Aorta (tissue), 5 donors: ENCODE results near the gene STX11. TPM values are rescaled to one million over a fixed set of nuclear protein-coding genes. Genes with fewer than 3 reads are reported as not detected.

Experiments used
- ATAC-seq: fragments of 200-7000 bp; cut with Tn5 transposase; one replicate; pipeline ENCODE4 v1.9.1; 2022; ENCODE audit warnings: moderate library complexity; ENCODE audit not compliant: low FRiP score
- DNase-seq, 2 donors: peaks; one replicate each; pipeline ENCODE4 v3.0.0-alpha.2; 2020
- H3K27ac ChIP-seq, 2 donors: one replicate each; pipeline ENCODE4 v1.5.1; 2013; ENCODE audit warnings: low read length in 2 of 2, mild to moderate bottlenecking in 2 of 2, moderate library complexity in 2 of 2, control low read depth in 1 of 2, inconsistent platforms in 1 of 2, low read depth in 1 of 2
- H3K27me3 ChIP-seq, 2 donors: one replicate each; pipeline ENCODE4 v1.6.1; 2013; ENCODE audit warnings: control low read depth in 1 of 2, low read length in 1 of 2, mild to moderate bottlenecking in 1 of 2, moderate library complexity in 1 of 2; ENCODE audit not compliant: insufficient read depth in 2 of 2, control insufficient read depth in 1 of 2
- H3K36me3 ChIP-seq, 2 donors: one replicate each; pipeline ENCODE4 v1.6.1; 2013; ENCODE audit warnings: control low read depth in 1 of 2, low read length in 1 of 2, mild to moderate bottlenecking in 1 of 2; ENCODE audit not compliant: insufficient read depth in 2 of 2, control insufficient read depth in 1 of 2
- H3K4me1 ChIP-seq, 2 donors: one replicate each; pipeline ENCODE4 v1.6.1; 2013; ENCODE audit warnings: low read length in 2 of 2, control low read depth in 1 of 2, mild to moderate bottlenecking in 1 of 2, moderate library complexity in 1 of 2; ENCODE audit not compliant: insufficient read depth in 2 of 2, control insufficient read depth in 1 of 2
- H3K4me3 ChIP-seq, 2 donors: one replicate each; pipeline ENCODE4 v1.5.1; 2013; ENCODE audit warnings: low read length in 2 of 2, control low read depth in 1 of 2, mild to moderate bottlenecking in 1 of 2
- H3K9me3 ChIP-seq: one replicate; pipeline ENCODE4 v1.6.1; 2013; ENCODE audit warnings: mild to moderate bottlenecking, low read length; ENCODE audit not compliant: control insufficient read depth
- WGBS, 2 donors: extraction: QIAGEN DNeasy Blood & Tissue Kit; methylation state at CpG; one replicate each; pipeline ENCODE4 v1.1.7; 2013; 5-methylcytosine and 5-hydroxymethylcytosine counted together
- intact Hi-C, 2 donors: fragments of 100-400 bp; cut with DNase I; formaldehyde crosslinking; loops; one replicate each; pipeline versions ENCODE4 v1.14.2 to v1.15.0; 2022
- polyA plus RNA-seq, 2 donors: library from polyadenylated mRNA; stranded (reverse); fragments of 200-250 nt; gene quantifications; one replicate each; pipeline ENCODE4 v1.2.3, GENCODE V29; 2013
- total RNA-seq, 2 donors: library from RNA; stranded (reverse); fragmentation: NEBNext Ultra II Directional; extraction: Animal tissue kit (Norgen Biotek cat#: 25700); gene quantifications; one replicate each; pipeline ENCODE4 v1.2.1, GENCODE V29; 2021
- donor health status: healthy with polysubstance abuse.
- donor health status: Bipolar disorder and iron deficiency.
- donor health status: DM: no; HTN: no; CAD: no.
- donor health status: DM: no; HTN: no; CAD: no.
- donor health status: DM: yes; HTN: yes; CAD: no.

The STX11 gene
- total and polyA plus RNA-seq, 4 donors, result 2.0 to 7.0 (median 5.6) TPM

- intact Hi-C loops, result no loop called here
- H3K4me1 ChIP-seq, result peaks cover 0 to 7% of the 10 kb centered on the region in 2 donors
- no peak overlapping the region for H3K27ac ChIP-seq
- 94 to 95% methylated on average over 3 of the region's 3 CpGs for WGBS, 2 donors
- H3K4me3 ChIP-seq, result no peak overlapping the region
- ATAC-seq (no peak), DNase-seq (no peak)
- no peaks in the 10 kb centered on the region for H3K36me3 ChIP-seq
- H3K9me3 ChIP-seq, result no peaks in the 10 kb centered on the region
- H3K27me3 ChIP-seq, result no peaks in the 10 kb centered on the region
Measured at GRCh38 chr6:144156991-144157390, 6.7 kb downstream of the STX11 start.

- H3K4me1 ChIP-seq, result peaks cover 0 to 7% of the 10 kb centered on the region in 2 donors
- 12 to 19% methylated on average over 3 of the region's 3 CpGs for WGBS, 2 donors
- no peaks in the 10 kb centered on the region for H3K9me3 ChIP-seq
- peak; percentile 38 for ATAC-seq
- no peak overlapping the region for H3K4me3 ChIP-seq
- H3K27ac ChIP-seq, result no peak overlapping the region
- no peak for DNase-seq
- no peaks in the 10 kb centered on the region for H3K36me3 ChIP-seq
- no peaks in the 10 kb centered on the region for H3K27me3 ChIP-seq
- intact Hi-C loops, result no loop called here
Measured at GRCh38 chr6:144158133-144158532, 7.8 kb downstream of the STX11 start.

- Histone ChIP-seq H3K9me3 (no peaks in the 10 kb centered on the region), H3K27ac (no peak overlapping the region), H3K4me3 (no peak overlapping the region), H3K4me1 (peaks cover 0 to 7% of the 10 kb centered on the region in 2 donors), H3K36me3 (no peaks in the 10 kb centered on the region), H3K27me3 (no peaks in the 10 kb centered on the region)
- ATAC-seq, result no peak
- intact Hi-C loops, result no loop called here
- 92 to 94% methylated on average over 5 of the region's 5 CpGs for WGBS, 2 donors
- no peak for DNase-seq
Measured at GRCh38 chr6:144159223-144159622, 8.9 kb downstream of the STX11 start.

- Histone ChIP-seq H3K4me1 (peaks cover 0 to 7% of the 10 kb centered on the region in 2 donors), H3K36me3 (no peaks in the 10 kb centered on the region), H3K9me3 (no peaks in the 10 kb centered on the region), H3K27ac (no peak overlapping the region), H3K4me3 (no peak overlapping the region), H3K27me3 (no peaks in the 10 kb centered on the region)
- 77 to 80% methylated on average over 4 of the region's 4 CpGs for WGBS, 2 donors
- no peak for DNase-seq
- intact Hi-C loops, result no loop called here
- ATAC-seq, result no peak
Measured at GRCh38 chr6:144159742-144160141, 9.4 kb downstream of the STX11 start.

GRCh38 chr6:144160431-144161005, 10.2 kb downstream of the STX11 start:
- Histone ChIP-seq H3K36me3 (no peaks in the 10 kb centered on the region), H3K9me3 (no peaks in the 10 kb centered on the region), H3K4me1 (peaks cover 0 to 7% of the 10 kb centered on the region in 2 donors), H3K27me3 (no peaks in the 10 kb centered on the region), H3K4me3 (no peak overlapping the region), H3K27ac (no peak overlapping the region)
- no peak for ATAC-seq
- 77 to 82% methylated on average over 2 of the region's 2 CpGs for WGBS, 2 donors
- intact Hi-C loops, result no loop called here
- DNase-seq, result no peak

- no peak overlapping the region for H3K27ac ChIP-seq
- 92 to 93% methylated on average over 5 of the region's 5 CpGs for WGBS, 2 donors
- H3K36me3 ChIP-seq, result no peaks in the 10 kb centered on the region
- ATAC-seq, result no peak
- intact Hi-C loops, result no loop called here
- no peaks in the 10 kb centered on the region for H3K27me3 ChIP-seq
- DNase-seq, result no peak
- H3K9me3 ChIP-seq, result no peaks in the 10 kb centered on the region
- peaks cover 0 to 7% of the 10 kb centered on the region in 2 donors for H3K4me1 ChIP-seq
- no peak overlapping the region for H3K4me3 ChIP-seq
Measured at GRCh38 chr6:144161975-144162374, 11.7 kb downstream of the STX11 start.

- ATAC-seq, result no peak
- WGBS, 2 donors, result 95 to 96% methylated on average over 7 of the region's 7 CpGs
- no peaks in the 10 kb centered on the region for H3K27me3 ChIP-seq
Measured at GRCh38 chr6:144162977-144163376, 12.7 kb downstream of the STX11 start.

GRCh38 chr6:144165784-144166183, 15.5 kb downstream of the STX11 start:
- H3K27ac ChIP-seq, result no peak overlapping the region
- no peak for DNase-seq
- 90 to 93% methylated on average over 5 of the region's 5 CpGs for WGBS, 2 donors
- H3K4me1 ChIP-seq, result no peaks in the 10 kb centered on the region
- no peak overlapping the region for H3K4me3 ChIP-seq
- no peak for ATAC-seq
- intact Hi-C loops, result no loop called here
- no peaks in the 10 kb centered on the region for H3K9me3 ChIP-seq
- H3K27me3 ChIP-seq, result no peaks in the 10 kb centered on the region
- H3K36me3 ChIP-seq, result no peaks in the 10 kb centered on the region

More at GRCh38 chr6:144162977-144163376, 12.7 kb downstream of the STX11 start:
- intact Hi-C loops, result no loop called here
- Histone ChIP-seq H3K36me3 (no peaks in the 10 kb centered on the region), H3K4me3 (no peak overlapping the region), H3K27ac (no peak overlapping the region), H3K4me1 (peaks cover 0 to 5% of the 10 kb centered on the region in 2 donors), H3K9me3 (no peaks in the 10 kb centered on the region)
- DNase-seq, result no peak

- 94 to 100% methylated on average over 2 of the region's 2 CpGs for WGBS, 2 donors
- Histone ChIP-seq H3K27me3 (no peaks in the 10 kb centered on the region), H3K27ac (no peak overlapping the region), H3K4me3 (no peak overlapping the region), H3K4me1 (no peaks in the 10 kb centered on the region), H3K36me3 (peaks cover 0 to 4% of the 10 kb centered on the region in 2 donors), H3K9me3 (peaks cover 2% of the 10 kb centered on the region)
- ATAC-seq (no peak), DNase-seq (no peak)
- intact Hi-C loops, result no loop called here
Measured at GRCh38 chr6:144170044-144170443, 19.7 kb downstream of the STX11 start.
